Cardiac muscle cell (in vitro differentiated cells and primary cell): ENCODE data around the gene ANKHD1. TPM values are rescaled to one million over a fixed set of nuclear protein-coding genes. Genes with fewer than 3 reads are reported as not detected.
A peak's percentile ranks its signal among the peaks of the same experiment; 100 is the strongest.

Experiments used
- DNase-seq, 2 donors: peaks; one replicate each; pipeline versions ENCODE4 v3.0.0 to v3.0.0-alpha.2; 2010 to 2017; ENCODE audit warnings: low read depth in 1 of 2, low spot score in 1 of 2
- H3K27ac ChIP-seq: fragments of 200-600 bp; sonication (generic); 2 replicates; pipeline ENCODE4 v1.5.1; 2016
- H3K27me3 ChIP-seq: fragments of 200-600 bp; sonication (generic); 2 replicates; pipeline ENCODE4 v1.6.0; 2016; ENCODE audit warnings: control low read depth
- H3K36me3 ChIP-seq: fragments of 200-600 bp; sonication (generic); 2 replicates; pipeline ENCODE4 v1.5.1; 2016; ENCODE audit warnings: control low read depth
- H3K4me1 ChIP-seq: fragments of 200-600 bp; sonication (generic); 2 replicates; pipeline ENCODE4 v1.8.1; 2017; ENCODE audit warnings: low read depth, mild to moderate bottlenecking, mixed run types
- H3K4me3 ChIP-seq: fragments of 200-600 bp; sonication (generic); 2 replicates; pipeline ENCODE4 v1.5.1; 2016; ENCODE audit warnings: mild to moderate bottlenecking
- H3K9me3 ChIP-seq: fragments of 200-600 bp; sonication (generic); 2 replicates; pipeline ENCODE4 v1.5.1; 2017; ENCODE audit warnings: low read depth, mild to moderate bottlenecking, control low read depth
- CTCF ChIP-seq: IDR thresholded peaks from 2 replicates; pipeline ENCODE4 v1.5.1; 2012; ENCODE audit warnings: low read depth, mild to moderate bottlenecking, low read length
- polyA plus RNA-seq: library from polyadenylated mRNA; unstranded; fragments of >200 nt; fragmentation: Nextera tagmentation; extraction: Ambion mirVana; gene quantifications from 2 replicates; pipeline ENCODE4 v1.2.1, GENCODE V29; 2016
- total RNA-seq: library from RNA; depleted of rRNA; stranded (reverse); fragments of >200 nt; gene quantifications from 2 replicates; pipeline ENCODE4 v1.2.3, GENCODE V29; 2016

ANKHD1 gene
- total and polyA plus RNA-seq, 2 experiments from 2014 or later = 42.4 to 46.5 TPM

GRCh38 chr5:140398379-140398811, 3.2 kb upstream of the ANKHD1 start:
- Histone ChIP-seq H3K27ac (no peak overlapping the region), H3K9me3 (no peaks in the 10 kb centered on the region), H3K27me3 (no peaks in the 10 kb centered on the region), H3K36me3 (no peaks in the 10 kb centered on the region), H3K4me3 (no peak overlapping the region), H3K4me1 (no peaks in the 10 kb centered on the region)
- no peak for TF ChIP-seq CTCF
- peak in 1 of 2 donors; percentile 28 for DNase-seq

DNA sequence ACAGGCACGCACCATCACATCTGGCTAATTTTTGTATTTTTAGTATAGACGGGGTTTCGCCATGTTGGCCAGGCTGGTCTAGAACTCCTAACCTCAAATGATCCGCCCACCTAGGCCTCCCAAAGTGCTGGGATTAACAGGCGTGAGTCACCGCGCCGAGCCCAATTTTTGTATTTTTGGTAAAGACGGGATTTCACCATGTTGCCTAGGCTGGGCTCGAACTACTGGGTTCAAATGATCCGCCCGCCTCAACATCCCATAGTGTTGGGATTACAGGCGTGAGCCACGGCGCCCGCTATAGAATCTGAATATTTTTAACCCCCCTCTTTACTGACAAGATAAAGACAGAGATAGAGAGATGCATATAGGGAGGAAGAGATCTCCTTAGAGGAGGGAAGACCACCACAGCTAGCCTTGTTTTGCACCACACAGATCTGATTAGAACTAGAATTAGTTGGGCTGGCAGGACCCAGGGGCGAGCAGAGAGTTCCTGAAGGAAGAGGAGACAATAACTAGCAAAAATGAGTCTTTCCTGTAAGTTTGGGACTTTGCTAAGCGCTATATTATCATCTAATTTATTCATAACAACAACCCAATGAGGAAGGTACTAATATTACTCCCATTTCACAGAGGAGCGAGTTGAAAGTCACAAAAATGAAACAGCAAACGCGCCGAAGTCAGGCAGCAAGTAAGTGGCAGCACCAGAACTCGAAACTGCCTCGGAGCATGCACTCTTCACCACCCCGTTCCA, 1.5 kb upstream of the ANKHD1 start:
- Histone ChIP-seq H3K9me3 (no peaks in the 10 kb centered on the region), H3K27ac (peak overlapping the region; percentile 77), H3K4me1 (no peaks in the 10 kb centered on the region), H3K36me3 (no peaks in the 10 kb centered on the region), H3K4me3 (peak overlapping the region; percentile 59), H3K27me3 (no peaks in the 10 kb centered on the region)
- TF ChIP-seq CTCF = no peak
- DNase-seq = no peak

DNA sequence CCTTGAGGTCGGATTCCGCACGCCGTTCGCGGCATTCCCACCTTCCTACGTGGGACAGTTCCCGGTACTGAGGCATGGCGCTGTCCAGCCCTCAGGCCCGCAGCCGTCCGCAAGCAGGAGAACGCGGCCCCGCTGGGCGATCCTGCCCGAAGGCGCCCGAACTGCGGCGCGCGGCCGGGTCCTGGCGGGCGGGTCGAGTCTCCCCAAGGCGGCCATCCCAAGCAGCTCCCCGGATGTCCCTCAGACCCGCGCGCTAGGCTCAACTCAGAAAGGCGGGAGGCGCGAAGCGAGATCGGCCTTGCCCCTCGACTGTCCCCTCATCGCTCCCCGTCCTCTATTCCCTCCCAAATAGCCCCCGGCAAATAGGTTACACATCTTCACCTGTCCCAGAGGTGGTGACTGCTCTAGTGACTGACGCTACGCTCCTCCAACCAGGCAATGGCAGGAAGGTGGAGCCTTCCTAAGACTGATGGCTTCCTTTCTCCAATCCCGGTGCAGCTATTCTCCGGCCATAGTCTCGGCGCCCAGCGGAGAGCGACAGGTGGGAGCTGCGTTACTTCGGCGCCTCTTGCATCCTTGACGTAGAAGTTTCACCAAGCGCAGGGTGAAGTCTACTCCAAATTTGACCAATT, 787 bp upstream of the ANKHD1 start:
- TF ChIP-seq CTCF = no peak
- Histone ChIP-seq H3K36me3 (no peaks in the 10 kb centered on the region), H3K27me3 (no peaks in the 10 kb centered on the region), H3K4me1 (no peaks in the 10 kb centered on the region), H3K27ac (peak overlapping the region; percentile 77), H3K9me3 (no peaks in the 10 kb centered on the region), H3K4me3 (peak overlapping the region; percentile 59)
- peak; percentile 93 to 98 for DNase-seq

- peak overlapping the region; percentile 91 for H3K4me3 ChIP-seq
- H3K27ac ChIP-seq = peak overlapping the region; percentile 96
- H3K4me1 ChIP-seq = no peaks in the 10 kb centered on the region
- TF ChIP-seq CTCF = no peak
- no peaks in the 10 kb centered on the region for H3K27me3 ChIP-seq
- peak; percentile 48 to 78 for DNase-seq
- H3K9me3 ChIP-seq = no peaks in the 10 kb centered on the region
- no peaks in the 10 kb centered on the region for H3K36me3 ChIP-seq
These were observed 833 bp downstream of the ANKHD1 start for GRCh38 chr5:140402258-140403074.

- Histone ChIP-seq H3K27ac (no peak overlapping the region), H3K36me3 (no peaks in the 10 kb centered on the region), H3K9me3 (no peaks in the 10 kb centered on the region), H3K4me3 (no peak overlapping the region), H3K4me1 (no peaks in the 10 kb centered on the region), H3K27me3 (no peaks in the 10 kb centered on the region)
- no peak for DNase-seq
- no peak for TF ChIP-seq CTCF
These were observed 2.0 kb downstream of the ANKHD1 start for GRCh38 chr5:140403613-140404012.
